Testis (tissue), 2 donors: ENCODE data around the gene ERC2.

Experiments
- CTCF ChIP-seq, 3 experiments: fragments of 450-650 bp in 2 of 3; fragments of 200-600 bp in 1 of 3; sonication (generic) in 1 of 3; IDR thresholded peaks; one replicate each; pipeline ENCODE4 v1.5.1; 2016 to 2019; ENCODE audit warnings: antibody characterized with exemption in 3 of 3, mild to moderate bottlenecking in 2 of 3, moderate library complexity in 1 of 3
- POLR2A ChIP-seq: fragments of 450-650 bp; IDR thresholded peaks from one replicate; pipeline ENCODE4 v1.6.1; 2017; ENCODE audit warnings: antibody characterized with exemption, mild to moderate bottlenecking, moderate library complexity

GRCh38 chr3:55912880-55913279 lies 555.4 kb downstream of the ERC2 start:
- TF ChIP-seq CTCF (IDR thresholded peaks at IDR 0.05) (no peak), POLR2A (no peak)
